22Rv1 (cell line): ENCODE results near the gene NEMP1.

Experiments
- CTCF ChIP-seq: fragments of 450-650 bp; IDR thresholded peaks from 2 replicates; pipeline ENCODE4 v1.5.1; 2017; ENCODE audit warnings: mild to moderate bottlenecking
- ZFX ChIP-seq: fragments of 450-650 bp; IDR thresholded peaks from 2 replicates; pipeline ENCODE4 v1.6.1; 2017; ENCODE audit warnings: antibody characterized with exemption, borderline replicate concordance

GRCh38 chr12:57103856-57104255 lies 25.3 kb upstream of the NEMP1 start:
- TF ChIP-seq CTCF: no peak
- no peak for TF ChIP-seq ZFX
